SH-SY5Y (cell line): ENCODE measurements around the gene OSTN.

Experiments
- GATA2 ChIP-seq: IDR thresholded peaks from 2 replicates; pipeline ENCODE4 v1.6.1; 2011; ENCODE audit warnings: mild to moderate bottlenecking, low read depth, low read length
- GATA3 ChIP-seq: IDR thresholded peaks from 2 replicates; pipeline ENCODE4 v1.6.1; 2011; ENCODE audit warnings: low read depth, mild to moderate bottlenecking, low read length, moderate library complexity

The OSTN gene, protein sequence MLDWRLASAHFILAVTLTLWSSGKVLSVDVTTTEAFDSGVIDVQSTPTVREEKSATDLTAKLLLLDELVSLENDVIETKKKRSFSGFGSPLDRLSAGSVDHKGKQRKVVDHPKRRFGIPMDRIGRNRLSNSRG

DNA sequence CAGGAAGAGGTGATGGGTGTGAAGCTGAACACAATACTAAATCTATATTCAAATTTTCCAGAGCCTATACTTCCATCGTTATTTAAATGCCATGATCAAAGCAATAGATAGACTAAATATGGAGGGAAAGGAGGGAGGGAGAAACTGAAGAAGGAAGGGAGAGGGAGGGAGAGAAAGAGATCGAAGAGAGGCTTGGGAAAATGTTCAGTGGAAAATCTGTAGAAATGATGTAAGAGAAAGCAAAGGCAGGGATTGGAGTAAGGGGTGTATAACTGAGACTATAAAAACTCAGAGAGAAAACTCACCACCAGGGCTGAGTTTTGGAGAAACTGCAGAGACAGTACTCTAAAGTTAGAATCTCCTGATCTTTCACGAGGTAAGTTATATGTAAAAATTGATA, at the start of gene OSTN:
Gene OSTN, plus strand, starts transcription at position 310 of the 400 bp plus-strand sequence. CDS start 13,292 bp downstream, outside the sequence.
- TF ChIP-seq GATA3 (no peak), GATA2 (no peak)

DNA sequence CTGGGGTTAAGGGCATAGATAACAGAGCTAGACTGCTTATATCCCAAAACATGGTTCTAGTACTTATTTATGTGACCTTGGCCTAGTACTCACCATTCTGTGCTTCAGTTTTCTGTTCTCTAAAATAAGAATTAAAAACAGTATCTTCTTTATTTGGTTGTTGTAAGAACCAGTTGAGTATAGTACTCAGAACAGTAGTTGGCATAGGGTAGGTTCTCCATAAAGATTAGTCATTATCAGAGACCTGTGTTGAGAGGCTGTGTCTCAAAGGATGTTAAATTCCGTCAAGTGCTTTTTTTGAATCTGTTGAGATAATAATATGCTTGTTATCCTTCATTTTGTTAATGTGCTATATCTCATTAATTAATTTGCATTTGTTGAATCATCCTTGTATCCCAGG, 47.4 kb upstream of the OSTN start:
- TF ChIP-seq GATA3 (no peak), GATA2 (no peak)

DNA sequence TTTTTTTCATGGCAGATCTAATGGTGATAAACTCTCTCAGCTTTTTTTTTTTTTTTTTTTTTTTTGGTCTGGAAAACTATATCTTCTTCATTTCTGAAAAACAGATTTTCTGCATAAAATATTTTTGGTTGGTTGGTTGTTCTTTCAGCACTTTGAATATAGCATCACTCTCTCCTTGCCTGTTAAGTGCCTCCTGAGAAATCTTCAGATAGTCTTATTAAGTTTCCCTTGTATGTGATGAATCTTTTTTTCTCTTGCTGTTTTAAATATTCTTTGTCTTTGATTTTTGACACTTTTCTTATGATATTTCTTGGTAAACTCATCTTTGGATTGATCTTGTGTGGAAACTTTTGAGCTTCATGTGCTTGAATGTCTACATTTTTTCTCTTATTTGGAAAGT, 44.2 kb upstream of the OSTN start:
- no peak for TF ChIP-seq GATA2
- TF ChIP-seq GATA3: no peak

DNA sequence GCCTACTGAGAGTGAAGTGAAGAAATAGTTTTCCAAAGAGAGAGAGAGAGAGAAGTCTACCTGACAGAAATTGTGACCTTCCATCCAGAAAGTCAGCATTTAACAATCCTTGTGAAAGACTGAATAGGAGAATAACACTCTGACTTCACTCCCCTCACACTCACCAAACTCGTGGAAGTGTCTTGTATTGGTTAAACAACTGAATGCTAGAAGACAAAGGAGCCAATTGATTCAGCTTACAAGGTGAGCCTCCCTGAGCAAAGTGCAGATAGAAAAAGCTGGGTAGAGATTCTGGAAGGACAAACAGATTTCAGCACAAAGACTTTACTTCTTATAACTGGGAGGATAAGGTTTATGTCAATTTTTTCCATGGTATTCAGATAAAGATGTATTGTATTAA, 40.8 kb upstream of the OSTN start:
- TF ChIP-seq GATA2 (no peak), GATA3 (no peak)

DNA sequence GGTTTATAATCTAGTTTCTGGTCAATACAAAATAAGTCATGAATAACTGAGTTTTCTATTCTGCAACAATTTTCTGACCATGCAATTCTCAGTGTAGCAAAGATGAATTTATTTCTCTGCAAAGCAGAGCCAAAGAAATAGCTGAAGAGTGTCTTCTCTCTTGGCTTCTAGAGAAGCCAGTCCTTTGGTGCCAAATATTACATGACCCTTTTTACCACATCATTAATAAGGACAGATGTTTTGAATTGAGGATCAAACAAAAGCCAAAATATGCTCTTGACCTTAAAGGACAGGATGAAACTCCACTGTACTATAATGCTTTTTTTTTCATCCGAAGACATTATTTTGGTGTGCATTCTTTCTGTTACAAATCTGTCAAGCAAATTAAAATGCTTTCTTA, 40.2 kb upstream of the OSTN start:
- no peak for TF ChIP-seq GATA3
- TF ChIP-seq GATA2: no peak

DNA sequence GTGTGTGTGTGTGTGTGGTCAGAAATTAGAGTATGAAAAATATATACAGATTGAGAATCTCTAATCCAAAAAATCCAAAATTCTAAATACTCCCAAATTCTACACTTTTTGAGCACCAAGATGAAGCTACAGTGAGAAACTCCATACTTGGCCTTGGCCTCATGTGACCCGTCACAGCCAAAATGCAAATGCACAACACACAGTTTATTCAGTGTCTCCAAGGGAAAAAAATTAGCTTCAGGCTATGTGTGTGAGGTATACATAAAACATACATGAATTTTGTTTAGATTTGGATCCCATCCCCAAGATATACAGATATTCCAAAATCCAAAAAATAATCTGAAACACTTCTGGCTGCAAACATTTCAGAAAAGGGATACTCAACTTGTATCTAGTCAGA, 33.2 kb upstream of the OSTN start:
- TF ChIP-seq GATA3 (no peak), GATA2 (no peak)

DNA sequence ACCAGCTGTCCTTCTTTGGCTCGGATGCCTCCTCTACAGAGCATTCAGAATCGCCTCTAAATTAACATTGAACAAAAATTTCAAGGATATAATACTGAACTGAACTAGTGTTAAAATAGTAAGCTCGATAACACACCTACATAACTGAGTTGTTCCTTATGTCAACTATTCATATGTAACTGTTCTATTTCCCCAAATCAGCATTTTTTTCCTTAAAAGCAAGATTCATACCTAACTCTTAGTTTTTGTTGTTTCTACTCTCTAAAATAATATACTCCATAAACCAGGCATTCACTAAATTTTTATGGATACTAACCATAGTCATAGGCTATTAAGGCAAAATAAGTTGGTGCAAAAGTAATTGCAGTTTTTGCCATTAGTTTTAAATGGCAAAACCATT, 32.7 kb upstream of the OSTN start:
- TF ChIP-seq GATA3 (no peak), GATA2 (no peak)

DNA sequence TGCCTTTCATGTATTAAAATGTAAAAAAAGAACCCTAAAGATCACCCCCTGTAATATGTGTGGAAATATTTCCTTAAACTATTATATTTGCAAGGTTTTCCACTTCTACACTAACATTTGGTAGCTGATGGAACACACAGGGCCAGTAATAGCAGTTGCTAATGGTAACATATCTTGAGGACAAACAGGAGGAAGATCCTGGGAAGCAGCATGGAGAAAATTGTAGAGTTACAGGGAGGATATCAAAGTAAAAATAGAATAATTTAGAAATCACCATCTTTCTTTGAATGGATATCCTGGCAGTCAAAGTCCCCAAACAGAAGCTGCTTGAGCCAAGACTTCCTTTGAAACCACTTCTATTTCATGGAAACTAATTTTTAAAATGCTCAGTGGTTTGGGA, 29.5 kb upstream of the OSTN start:
- no peak for TF ChIP-seq GATA3
- TF ChIP-seq GATA2: no peak

DNA sequence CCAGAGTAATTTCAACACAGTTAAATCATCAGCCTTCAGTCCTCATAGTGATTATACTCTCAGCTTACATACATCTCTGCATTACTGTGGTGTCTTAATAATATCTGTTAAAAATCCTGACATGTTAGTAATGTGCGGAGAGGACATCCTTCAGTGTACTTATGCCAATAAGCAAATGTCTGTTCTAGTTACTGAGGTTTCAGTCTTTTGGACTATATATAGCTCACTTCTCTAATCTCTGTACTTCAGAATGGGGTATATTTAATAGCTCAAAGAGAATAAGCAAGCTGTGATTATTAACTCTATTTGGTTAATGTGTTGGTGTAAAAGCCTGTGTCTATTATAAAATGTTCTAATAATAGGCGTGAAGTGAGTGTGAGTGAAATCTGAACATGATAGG, 28.9 kb upstream of the OSTN start:
- TF ChIP-seq GATA3 (no peak), GATA2 (no peak)

DNA sequence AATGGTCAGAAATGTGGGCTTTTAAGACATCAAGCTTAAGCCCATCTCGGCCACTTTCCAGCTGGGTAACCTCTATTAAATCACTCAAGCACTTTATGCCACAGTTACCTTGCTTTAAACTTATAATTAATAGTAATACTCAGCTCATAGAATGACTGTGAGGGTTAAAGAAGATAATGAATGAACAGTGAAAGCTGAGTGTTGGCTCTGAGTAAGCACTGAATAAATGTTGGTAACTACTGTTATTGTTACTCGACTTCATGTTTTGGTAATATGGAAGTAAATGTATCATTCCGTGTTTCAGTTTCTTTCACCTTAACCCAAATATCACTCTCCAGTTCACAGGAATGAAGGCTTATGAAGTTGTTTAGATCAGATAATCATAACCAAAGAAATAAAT, 23.9 kb upstream of the OSTN start:
- no peak for TF ChIP-seq GATA3
- no peak for TF ChIP-seq GATA2

DNA sequence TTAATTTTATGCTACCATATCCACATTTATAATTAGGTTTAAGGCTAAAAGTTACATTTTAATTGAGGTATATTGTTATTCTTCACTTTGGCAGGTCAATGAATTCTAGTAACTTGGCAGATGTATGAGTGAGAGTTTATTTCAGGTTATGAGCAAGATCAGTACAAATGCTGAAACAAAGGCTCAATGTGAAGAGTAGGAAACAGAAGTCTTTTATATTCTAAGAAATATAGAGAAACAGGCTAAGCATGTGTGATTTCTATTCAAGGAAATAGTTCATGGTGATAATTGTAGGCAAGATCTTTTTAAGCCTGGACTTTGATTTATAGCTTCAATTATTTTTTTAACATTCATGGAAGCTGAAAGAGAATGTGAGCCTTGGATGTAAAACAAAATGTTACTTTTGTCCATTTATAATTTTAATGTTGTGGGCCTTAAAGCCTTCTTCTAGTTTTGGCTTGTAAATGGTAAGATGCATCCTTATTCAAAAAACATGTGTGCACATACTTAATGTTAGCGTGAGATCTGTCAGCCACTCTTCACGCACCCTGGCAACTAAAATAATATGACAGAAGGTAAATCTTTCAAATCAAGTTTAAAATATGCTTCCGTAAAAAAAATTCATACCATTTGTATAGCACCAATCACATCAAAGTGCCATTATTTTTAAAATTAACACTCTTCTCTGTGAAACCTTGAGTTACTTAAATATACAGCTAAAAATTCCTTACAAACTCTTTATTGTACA, 22.8 kb upstream of the OSTN start:
- TF ChIP-seq GATA3: no peak
- no peak for TF ChIP-seq GATA2

DNA sequence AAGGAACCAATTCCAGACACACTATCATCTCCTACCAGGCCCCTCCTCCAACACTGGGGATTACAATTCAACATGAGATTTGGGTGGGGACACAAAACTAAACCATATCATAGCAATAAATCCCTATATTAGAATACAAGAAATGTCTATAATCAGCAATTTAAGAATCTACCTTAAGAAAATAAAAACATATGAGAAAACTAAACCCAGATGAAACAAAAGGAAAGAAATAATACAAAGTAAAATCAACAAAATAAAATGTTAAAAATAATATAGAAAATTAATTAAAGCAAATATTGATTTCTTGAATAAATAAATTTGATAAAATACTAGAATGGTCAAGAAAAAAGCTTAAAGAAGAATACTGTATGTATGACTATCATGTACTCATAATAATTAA, 6.1 kb upstream of the OSTN start:
- TF ChIP-seq GATA3 (no peak), GATA2 (no peak)

DNA sequence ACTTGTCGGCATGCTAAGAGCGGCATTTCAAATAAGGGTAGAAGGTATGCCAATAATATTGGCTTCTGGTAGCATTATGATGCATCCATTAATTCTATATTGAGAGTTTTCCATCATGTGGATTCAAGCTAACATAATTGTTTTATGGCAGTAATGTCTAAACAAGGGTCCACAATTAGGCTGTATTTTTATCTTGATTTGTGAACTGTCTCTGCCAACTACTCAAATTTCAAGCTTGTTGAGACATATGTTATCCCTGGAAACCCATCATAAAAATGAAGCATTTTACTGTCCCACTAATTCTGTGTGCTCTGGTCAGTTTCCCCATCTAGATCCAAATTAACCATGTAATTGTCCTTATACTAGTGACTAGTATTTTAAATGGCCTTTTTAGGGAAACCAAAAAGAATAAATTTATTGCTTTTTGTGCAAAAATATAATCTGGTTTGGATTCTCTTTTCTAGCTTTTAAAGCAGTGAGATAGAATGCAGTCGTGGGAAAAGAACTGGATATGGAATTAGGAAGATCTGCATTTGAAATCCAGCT, 1.2 kb upstream of the OSTN start:
- TF ChIP-seq GATA3: no peak
- TF ChIP-seq GATA2: no peak

DNA sequence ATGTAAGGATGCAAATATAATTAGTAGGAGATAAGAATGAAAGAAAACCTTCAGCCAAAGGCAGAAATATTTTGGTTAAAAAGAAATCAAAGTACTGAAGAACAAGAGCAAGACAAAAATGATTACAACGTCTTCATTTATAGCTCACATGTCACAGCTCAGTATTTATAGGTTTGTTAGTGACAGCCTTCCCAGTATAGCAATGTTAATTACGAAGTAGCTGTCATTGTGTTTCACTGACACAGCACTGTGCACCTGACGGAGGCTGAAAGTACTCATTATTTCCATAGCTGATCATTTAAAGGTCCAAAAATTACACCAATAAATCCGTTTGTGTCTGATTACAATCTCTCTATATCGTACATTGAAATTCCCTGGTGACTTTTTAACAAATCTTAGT, 561 bp upstream of the OSTN start:
- TF ChIP-seq GATA2 (no peak), GATA3 (no peak)

DNA sequence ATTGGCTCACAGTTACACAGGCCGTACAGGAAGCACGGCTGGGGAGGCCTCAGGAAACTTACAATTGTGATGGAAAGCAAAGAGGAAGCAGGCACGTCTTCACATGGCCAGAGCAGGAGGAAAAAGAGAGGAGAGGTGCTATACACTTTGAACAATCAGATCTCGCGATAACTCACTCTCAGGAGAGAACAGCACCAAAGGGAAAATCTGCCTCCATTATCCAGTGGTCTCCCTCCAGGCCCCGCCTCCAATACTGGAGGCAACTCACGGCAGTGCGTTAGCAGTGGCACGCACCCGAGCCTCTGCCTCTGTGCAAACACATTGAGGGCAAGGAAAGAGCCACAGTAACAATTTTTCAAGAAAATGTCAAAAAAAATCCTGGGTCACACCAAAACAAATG, 11.0 kb downstream of the OSTN start:
- TF ChIP-seq GATA3 (no peak), GATA2 (no peak)
